GM12891 (cell line): ENCODE data around the gene HES5.

Experiments used
- SPI1 ChIP-seq: IDR thresholded peaks from 2 replicates; pipeline ENCODE4 v1.6.1; 2011; ENCODE audit warnings: low read depth, low read length, control low read depth
- TAF1 ChIP-seq: IDR thresholded peaks from 2 replicates; pipeline ENCODE4 v1.6.1; 2011; ENCODE audit warnings: low read depth, low read length, control low read depth

- no peak for TF ChIP-seq TAF1
- no peak for TF ChIP-seq SPI1
Observed at GRCh38 chr1:2507744-2508155, 22.3 kb downstream of the HES5 start.
